ENCODE results near the gene THBS2.

DNA sequence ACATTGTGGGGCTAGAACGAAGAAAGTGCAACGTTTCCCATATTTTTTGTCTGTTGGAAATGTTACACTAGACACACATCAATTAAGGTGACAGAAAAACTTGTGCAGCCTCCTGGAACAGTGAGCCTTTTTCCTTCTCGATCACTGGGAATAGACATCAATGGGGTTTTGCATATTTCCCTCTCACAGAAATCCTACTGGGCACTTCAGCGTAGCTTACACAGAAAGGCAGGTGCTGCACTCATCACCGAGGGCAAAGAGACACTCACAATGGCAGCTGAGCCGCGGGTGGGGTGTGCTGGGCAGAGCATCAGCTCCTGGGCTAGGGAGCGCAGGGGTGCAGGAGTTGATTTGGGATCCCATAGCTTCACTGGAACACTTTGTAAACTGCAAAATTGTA lies 64.5 kb downstream of the THBS2 start:
- TF ChIP-seq, protein P1, sequence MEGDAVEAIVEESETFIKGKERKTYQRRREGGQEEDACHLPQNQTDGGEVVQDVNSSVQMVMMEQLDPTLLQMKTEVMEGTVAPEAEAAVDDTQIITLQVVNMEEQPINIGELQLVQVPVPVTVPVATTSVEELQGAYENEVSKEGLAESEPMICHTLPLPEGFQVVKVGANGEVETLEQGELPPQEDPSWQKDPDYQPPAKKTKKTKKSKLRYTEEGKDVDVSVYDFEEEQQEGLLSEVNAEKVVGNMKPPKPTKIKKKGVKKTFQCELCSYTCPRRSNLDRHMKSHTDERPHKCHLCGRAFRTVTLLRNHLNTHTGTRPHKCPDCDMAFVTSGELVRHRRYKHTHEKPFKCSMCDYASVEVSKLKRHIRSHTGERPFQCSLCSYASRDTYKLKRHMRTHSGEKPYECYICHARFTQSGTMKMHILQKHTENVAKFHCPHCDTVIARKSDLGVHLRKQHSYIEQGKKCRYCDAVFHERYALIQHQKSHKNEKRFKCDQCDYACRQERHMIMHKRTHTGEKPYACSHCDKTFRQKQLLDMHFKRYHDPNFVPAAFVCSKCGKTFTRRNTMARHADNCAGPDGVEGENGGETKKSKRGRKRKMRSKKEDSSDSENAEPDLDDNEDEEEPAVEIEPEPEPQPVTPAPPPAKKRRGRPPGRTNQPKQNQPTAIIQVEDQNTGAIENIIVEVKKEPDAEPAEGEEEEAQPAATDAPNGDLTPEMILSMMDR (IDR thresholded peaks at IDR 0.05) = no peak
- no peak for TF ChIP-seq POLR2A (IDR thresholded peaks at IDR 0.05)

Data from vagina (tissue), 2 donors.